GM12874 (cell line): ENCODE results near the gene PITX3.

Experiments used
- CTCF ChIP-seq: IDR thresholded peaks from 2 replicates; pipeline ENCODE4 v1.5.1; 2011; ENCODE audit warnings: low read depth, mild to moderate bottlenecking, control low read depth, low read length, moderate library complexity; ENCODE audit not compliant: insufficient read depth

The PITX3 gene

DNA sequence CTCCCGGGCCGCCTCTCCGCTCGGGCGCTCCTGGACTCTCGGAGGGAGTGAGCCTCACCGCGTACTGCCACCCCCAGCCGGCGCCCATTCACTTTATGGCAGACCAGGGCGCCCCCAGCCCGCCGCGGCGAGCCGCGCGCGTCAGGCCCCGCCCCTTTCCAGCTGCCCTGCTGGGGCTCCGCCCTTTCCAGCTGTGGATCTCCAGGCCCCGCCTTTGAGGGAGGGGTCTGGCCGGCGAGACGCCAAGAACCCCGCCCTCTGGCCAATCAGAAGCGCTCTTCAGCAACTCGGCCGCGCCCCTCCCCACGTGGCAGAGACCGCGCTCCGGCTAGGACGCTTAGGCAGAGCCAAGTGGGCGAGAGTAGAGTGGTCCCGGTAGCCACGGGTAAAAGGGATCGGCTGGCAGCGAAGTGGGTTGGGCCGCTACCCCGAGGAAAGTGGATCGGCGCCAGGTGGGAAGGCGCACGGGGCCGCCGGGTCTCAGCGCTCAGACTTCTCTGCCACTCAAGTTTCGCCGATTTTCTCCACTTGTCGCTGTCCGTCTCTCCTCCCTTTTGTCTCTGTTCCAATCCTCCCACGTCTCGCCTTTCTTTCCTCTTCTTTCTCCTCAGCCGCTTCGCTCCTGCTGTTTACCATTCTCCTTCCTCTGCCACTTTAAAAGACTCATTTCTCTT is at the start of gene PITX3:
PITX3 (minus strand) TSS at position 69 of the 674 bp plus-strand sequence. CDS start 9,432 bp downstream, outside the sequence.
- no peak for TF ChIP-seq CTCF

GRCh38 chr10:102289840-102290239 is 48.5 kb upstream of the PITX3 start:
- TF ChIP-seq CTCF, result no peak

DNA sequence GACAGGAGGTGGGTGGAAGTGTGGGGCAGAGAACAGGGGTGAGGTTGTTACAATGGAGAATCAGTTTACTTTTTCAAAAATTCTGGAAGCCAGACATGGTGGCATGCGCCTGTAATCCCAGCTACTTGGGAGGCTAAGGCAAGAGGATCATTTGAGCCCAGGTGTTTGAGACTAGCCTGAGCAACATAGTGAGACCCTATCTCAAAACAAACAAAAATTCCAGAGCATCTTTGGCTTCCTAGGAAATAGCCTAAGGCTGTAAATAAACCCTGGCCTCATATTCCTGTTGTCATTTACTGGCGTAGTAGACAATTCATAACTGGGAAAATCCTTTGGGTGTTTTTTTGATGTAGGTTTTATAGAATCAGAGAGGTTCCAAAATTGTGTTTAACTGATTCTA is 48.0 kb upstream of the PITX3 start:
- TF ChIP-seq CTCF, result no peak

DNA sequence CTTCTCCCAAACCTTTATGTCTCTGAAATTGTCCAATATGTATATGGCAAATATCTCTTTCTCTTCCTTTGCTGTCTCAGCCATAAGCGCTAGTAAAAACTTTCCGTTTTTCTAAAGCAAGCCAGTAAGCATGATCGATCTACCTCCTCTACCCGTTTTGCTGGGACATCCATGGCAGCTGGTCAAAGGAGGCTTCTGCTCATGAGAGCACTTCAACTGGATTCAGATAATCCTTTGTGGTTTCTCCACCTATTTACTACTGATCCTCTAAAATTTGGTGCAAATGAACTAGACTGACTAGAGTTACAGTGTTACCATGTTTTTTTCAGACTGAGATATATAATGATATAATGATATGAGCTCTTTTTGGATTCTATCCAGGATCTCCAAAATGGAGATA is 46.7 kb upstream of the PITX3 start:
- TF ChIP-seq CTCF, result no peak

GRCh38 chr10:102287538-102287937 is 46.2 kb upstream of the PITX3 start:
- no peak for TF ChIP-seq CTCF

DNA sequence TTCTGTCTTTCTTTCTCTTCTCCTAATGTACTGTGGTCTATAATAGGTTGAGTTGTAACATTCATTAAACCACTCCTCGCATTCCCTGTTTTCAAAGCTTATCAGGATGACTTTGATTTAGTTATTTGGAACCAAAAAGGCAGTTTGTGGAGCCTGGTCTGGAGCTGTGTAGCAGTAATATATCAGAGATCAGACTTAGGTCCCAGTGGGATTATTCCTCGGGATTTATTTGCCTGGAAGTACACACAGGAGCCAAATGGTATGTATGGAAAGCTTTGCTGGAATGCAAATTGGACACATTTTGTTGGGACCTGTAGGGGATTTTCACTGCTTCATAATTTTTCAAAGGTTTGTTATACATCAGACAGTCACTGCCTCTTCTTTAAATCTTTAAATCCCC is 44.9 kb upstream of the PITX3 start:
- TF ChIP-seq CTCF, result no peak

DNA sequence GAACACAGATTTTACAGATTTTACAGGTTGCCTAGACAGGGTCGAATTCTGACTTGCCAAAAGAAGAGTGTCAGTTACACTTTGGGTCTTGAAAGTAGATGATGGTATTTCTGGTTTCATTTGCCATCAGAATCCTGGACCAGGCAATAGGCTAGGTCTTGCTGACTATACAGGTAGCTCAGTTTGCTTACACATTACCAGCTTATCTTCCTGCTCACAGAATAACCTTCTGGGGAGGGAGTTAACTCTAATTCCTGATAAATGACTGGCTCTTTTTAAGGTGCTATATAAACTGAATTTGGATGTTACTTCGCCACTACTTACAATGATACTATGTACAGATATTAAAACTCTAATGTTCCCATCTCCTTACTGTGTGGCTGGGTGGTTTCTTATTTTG is 43.8 kb upstream of the PITX3 start:
- no peak for TF ChIP-seq CTCF

GRCh38 chr10:102284531-102284930 is 43.2 kb upstream of the PITX3 start:
- TF ChIP-seq CTCF, result no peak
